ENCODE data around the gene ZNF80. TPM values are rescaled to one million over a fixed set of nuclear protein-coding genes. Genes with fewer than 3 reads are reported as not detected.

ZNF80 gene
- polyA plus RNA-seq, 1 donor = not detected

DNA sequence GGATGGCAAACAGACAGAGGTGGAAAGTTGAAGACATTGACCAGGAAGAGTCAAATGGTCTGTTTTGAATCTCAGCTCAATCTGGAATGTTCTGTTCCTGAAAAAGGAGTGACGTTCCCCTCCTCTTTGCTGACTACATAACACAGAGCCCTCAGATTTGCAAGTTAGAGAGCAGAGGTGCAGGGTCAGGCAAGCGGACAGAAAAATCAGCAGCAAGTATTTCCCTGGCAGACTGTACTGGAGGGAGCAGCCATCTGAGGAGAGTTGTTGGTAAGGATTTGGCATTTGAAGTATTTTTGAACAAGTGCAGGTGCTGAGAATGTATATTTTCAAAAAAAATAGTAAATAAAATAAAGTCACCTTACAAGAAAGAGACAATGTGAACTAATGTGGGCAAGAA lies 17.6 kb downstream of the ZNF80 start:
- DNase-seq (ENCODE audit: low read depth) = no peak

GRCh38 chr3:114218578-114219185 lies 18.7 kb downstream of the ZNF80 start:
- no peak for DNase-seq (ENCODE audit: low read depth)

GRCh38 chr3:114218006-114218405 lies 19.4 kb downstream of the ZNF80 start:
- DNase-seq (ENCODE audit: low read depth) = no peak

DNA sequence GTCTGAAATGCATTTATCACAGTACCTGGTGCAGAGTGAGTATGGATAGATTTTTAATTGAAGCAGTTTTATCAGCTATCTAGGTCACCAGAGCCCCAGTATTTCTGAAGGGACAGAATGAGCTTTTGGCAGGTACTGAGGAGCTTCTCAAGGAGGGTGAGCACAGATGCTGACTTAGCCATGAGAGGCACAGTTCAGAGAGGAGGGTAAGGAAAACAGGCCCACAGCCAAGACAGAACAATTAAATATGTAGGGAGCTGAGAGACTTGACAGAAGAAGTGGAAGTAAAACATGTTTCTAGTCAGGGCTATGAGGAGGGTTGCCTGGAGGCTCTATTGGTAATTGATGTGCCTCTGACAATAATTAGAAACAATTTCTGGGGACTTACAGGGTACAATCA lies 20.1 kb downstream of the ZNF80 start:
- DNase-seq (ENCODE audit: low read depth) = no peak

DNA sequence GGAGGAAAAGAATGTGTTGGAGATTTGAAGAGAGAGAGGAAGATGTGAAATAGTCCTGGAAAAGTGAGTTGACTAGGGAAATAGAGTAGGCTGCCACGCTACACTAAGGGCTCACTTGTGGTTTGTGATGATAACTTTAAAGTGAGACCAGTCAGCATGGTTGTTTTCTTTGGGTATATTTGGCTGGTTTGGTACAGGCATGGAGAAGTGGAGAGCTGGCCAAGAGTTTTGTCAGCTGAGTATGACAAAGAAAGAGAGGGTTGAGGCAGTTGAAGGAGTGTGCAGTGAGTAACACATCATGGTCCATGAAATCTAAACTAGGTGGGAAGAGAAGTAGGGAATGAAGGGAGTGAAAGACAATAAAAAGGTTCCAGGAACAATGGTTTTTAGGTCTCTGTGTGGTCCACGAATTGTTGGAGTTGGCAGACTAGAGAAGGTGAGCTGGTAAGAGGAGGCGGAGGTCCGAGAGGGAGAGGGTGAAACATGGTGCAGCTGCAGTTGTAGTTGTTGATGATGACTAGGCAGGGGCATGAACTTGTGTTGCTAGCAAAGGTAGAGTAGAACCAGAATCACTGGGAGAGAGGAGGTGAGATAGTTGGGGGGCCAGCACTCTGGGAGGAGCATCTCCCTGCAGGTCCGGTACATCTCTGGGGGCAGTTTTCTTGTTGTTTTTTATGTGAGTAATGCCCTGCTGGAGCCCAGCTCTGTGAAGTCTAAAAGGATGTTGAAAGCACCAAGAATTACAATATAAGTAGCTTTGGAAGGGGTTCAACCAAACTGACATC lies 21.0 kb downstream of the ZNF80 start:
- DNase-seq (ENCODE audit: low read depth) = no peak

DNA sequence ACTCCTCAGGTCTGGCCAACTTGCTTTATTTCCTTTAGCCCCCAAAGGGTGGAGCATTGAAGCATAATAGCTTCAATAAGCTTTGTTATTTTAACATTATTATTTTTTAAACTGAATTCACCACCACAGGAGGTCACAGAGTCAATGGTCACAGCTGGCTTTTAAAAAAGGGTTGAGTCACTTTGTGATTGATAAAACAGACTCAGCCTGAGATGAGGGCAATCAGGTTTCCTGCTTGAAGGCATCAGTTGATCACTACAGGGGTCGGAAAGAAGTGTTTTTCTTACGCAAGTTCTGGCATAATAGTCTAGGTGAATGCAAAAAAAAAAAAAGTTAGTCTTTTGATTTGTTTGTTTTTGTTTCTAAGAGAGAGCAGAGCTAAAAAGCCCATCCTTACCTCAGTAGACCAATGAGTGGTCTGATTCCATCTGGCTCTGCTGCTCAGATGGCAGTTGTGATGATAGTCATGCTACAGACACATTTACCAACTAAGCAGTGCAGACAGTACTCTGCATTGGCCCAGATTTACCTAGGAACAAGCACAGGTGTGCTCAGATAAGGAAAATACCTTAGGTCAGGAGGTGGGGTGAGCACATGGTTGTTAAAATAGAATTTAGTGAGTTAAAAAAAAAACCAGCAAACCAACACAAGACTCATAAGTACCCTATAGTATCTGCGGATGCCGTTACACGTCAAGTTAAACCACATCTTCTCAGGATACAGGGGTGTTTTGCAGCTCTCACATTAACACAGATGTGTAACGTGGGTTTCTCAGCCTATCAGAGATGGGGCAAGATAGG lies 22.6 kb downstream of the ZNF80 start:
- no peak for DNase-seq (ENCODE audit: low read depth)

GRCh38 chr3:114213627-114214541 lies 23.5 kb downstream of the ZNF80 start:
- no peak for DNase-seq (ENCODE audit: low read depth)

GRCh38 chr3:114213292-114213626 lies 24.1 kb downstream of the ZNF80 start:
- no peak for DNase-seq (ENCODE audit: low read depth)

- DNase-seq (ENCODE audit: low read depth) = no peak
Observed at GRCh38 chr3:114212646-114213045, 24.7 kb downstream of the ZNF80 start.

DNA sequence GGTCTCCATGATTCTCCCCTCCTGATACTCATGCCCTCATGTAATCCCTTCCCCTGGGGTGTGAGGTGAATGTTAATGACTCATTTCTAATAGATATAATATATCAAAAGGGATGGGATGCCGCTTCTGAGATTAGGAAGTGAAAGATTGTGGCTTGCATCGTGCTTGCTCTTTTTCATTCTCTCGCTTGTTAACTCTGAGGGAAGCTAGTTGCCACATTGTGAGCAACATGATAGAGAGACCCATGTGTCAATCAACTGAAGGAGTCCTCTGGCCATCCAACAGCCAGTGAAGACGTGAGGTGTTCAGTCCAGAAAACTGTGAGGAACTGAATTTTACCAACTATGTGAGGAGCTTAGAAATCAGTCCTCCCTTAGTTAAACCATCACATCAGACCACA lies 29.6 kb downstream of the ZNF80 start:
- no peak for DNase-seq (ENCODE audit: low read depth)

GRCh38 chr3:114206342-114206741 lies 31.0 kb downstream of the ZNF80 start:
- DNase-seq (ENCODE audit: low read depth) = no peak

DNA sequence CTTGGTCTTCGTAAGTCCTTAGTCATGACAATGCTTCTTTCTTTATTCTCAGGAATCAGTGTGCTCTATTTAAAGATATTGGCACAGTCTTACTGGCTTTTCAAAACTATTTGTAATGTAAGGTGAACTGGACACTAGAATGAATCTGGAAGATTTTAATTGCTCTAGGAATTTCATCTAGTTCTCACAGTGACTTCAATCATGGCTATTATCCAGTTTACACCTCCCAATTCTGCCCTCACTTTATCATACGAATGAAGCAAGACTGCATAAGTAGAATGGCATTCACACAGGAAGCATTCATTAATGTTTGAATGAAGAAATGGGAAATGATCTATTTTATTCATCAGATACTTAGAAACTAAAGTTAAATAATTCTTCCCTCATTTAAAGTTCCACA lies 31.8 kb downstream of the ZNF80 start:
- DNase-seq (ENCODE audit: low read depth) = no peak

DNA sequence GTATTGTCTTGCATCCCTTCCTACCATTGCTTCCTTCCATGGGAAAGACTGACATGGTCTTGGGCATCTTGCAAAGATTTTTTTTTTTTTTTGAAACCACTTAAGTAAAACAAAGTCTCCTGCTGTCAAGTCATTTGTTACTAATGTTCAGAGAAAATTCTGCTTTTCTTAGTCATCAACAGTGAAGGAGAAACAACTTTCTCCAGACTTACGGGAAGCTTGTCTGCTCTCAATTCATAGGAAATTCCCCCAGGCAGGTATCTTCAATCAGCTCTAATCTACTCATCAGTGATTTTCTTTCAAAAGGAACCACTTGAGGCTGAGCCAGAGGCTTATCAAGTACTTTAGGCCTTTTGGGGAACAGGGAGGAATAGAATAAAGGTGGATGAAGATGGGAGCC lies 42.6 kb downstream of the ZNF80 start:
- no peak for DNase-seq (ENCODE audit: low read depth)

- no peak for DNase-seq (ENCODE audit: low read depth)
Observed at GRCh38 chr3:114192136-114192535, 45.2 kb downstream of the ZNF80 start.

DNA sequence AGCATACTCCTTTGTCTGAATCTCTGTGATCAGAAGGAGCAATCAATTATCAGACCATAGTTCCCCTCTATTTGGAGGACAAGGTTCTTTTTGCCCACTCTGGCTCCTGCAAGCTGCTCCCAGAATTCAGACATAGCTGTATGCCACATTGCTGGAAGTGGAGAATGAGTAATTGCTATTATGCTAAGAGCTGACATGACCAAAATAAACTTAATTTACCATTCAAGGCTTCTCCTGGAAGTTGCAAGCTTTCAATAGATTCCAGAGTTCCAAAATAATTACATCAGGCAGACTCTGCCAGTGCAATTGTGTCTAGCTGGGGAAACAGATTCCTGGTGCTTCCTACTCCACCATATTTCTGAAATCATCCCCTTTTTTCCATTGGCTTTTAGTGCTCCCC lies 50.9 kb downstream of the ZNF80 start:
- DNase-seq (ENCODE audit: low read depth) = no peak

Other genes with a start within 250 kb of the ZNF80 start
- gene CCDC191, start 181.1 kb downstream of the ZNF80 start, polyA plus RNA-seq (ENCODE audit: insufficient read length) = 4.8 TPM
- gene QTRT2, start 180.8 kb downstream of the ZNF80 start, polyA plus RNA-seq (ENCODE audit: insufficient read length) = 10.4 TPM
- not detected for gene DRD3, start 58.5 kb downstream of the ZNF80 start, polyA plus RNA-seq (ENCODE audit: insufficient read length)
- gene TIGIT, start 56.5 kb upstream of the ZNF80 start, polyA plus RNA-seq (ENCODE audit: insufficient read length) = 0.20 TPM

All from forelimb muscle (tissue), 1 donor.